ENCODE results near the gene ARSB. TPM values are rescaled to one million over a fixed set of nuclear protein-coding genes. Genes with fewer than 3 reads are reported as not detected.
"Not testable (repeated sequence)": the region's sequence is repeated elsewhere in the genome, so short reads cannot be mapped to it uniquely, and the experiment has no call there.

Gene ARSB
- total RNA-seq, 1 donor from 2014 or later = 28.0 TPM

DNA sequence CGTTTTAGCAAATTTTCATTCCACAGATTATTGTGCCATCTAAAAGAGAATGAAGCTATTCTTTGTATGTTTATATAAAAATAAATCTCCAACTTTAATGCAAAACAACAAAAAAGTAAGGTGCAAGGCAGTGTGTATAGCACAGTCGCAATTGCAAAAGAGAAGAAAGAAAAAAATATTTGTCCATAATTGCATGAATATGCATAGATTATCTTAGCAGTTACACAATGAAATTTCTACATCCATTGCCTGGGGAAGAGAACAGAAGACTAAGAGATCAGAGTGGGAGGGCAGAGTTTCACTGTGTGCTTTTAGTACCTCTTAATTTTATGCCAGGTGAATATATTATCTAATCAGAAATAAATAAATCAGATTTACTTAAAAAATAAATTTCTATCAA is 250.2 kb downstream of the ARSB start:
- TF ChIP-seq, protein P1, sequence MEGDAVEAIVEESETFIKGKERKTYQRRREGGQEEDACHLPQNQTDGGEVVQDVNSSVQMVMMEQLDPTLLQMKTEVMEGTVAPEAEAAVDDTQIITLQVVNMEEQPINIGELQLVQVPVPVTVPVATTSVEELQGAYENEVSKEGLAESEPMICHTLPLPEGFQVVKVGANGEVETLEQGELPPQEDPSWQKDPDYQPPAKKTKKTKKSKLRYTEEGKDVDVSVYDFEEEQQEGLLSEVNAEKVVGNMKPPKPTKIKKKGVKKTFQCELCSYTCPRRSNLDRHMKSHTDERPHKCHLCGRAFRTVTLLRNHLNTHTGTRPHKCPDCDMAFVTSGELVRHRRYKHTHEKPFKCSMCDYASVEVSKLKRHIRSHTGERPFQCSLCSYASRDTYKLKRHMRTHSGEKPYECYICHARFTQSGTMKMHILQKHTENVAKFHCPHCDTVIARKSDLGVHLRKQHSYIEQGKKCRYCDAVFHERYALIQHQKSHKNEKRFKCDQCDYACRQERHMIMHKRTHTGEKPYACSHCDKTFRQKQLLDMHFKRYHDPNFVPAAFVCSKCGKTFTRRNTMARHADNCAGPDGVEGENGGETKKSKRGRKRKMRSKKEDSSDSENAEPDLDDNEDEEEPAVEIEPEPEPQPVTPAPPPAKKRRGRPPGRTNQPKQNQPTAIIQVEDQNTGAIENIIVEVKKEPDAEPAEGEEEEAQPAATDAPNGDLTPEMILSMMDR (conservative IDR thresholded peaks at IDR 0.05) = no peak
- peaks cover 4% of the 10 kb centered on the region for H3K9me3 Mint-ChIP-seq
- H3K4me3 Mint-ChIP-seq = no peak overlapping the region
- no peaks in the 10 kb centered on the region for H3K4me1 Mint-ChIP-seq
- no peaks in the 10 kb centered on the region for H3K27me3 Mint-ChIP-seq (ENCODE audit: low read depth)
- no peaks in the 10 kb centered on the region for H3K36me3 Mint-ChIP-seq (ENCODE audit: low read depth)
- H3K27ac Mint-ChIP-seq (ENCODE audit: unreplicated experiment) = no peak overlapping the region
- DNase-seq (ENCODE audit: low read depth, low spot score) = no peak

DNA sequence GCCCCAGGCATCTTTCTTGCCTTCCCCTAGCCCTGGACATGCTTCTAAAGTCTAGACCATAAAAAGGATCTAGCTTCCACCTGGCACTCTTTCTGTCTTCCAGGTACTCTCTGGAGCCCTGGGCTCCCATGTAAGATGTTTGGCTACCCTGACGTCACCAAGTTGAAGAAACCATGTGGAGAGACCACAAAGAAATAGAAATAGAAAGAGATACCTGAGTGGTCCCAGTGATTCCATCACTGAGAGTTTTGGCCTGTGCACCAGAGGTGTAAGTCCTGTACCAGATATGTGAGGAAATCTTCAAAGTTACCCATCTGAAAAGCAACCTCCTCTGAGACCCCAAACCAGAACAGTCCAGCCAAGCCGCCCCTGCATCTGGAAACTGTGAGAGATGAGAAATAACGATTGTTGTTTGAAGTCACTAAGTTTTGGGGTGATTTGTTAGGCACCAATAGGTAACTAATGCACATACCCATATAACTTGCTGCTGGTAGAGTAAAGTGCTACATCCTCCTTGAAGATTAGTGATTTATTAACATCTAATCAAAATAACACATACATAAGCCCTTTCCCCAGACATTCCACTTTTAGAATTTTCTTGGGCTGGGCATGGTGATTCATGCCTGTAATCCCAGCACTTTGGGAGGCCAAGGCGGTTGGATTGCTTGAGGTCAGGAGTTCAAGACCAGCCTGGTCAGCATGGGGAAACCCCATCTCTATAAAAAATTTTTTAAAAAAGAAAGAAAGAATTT is 250.8 kb downstream of the ARSB start:
- H3K36me3 Mint-ChIP-seq (ENCODE audit: low read depth) = no peaks in the 10 kb centered on the region
- no peak overlapping the region for H3K27ac Mint-ChIP-seq (ENCODE audit: unreplicated experiment)
- TF ChIP-seq, protein P1 (conservative IDR thresholded peaks at IDR 0.05) = no peak
- H3K27me3 Mint-ChIP-seq (ENCODE audit: low read depth) = no peaks in the 10 kb centered on the region
- peaks cover 4% of the 10 kb centered on the region for H3K9me3 Mint-ChIP-seq
- no peak overlapping the region for H3K4me3 Mint-ChIP-seq
- H3K4me1 Mint-ChIP-seq = no peaks in the 10 kb centered on the region
- no peak for DNase-seq (ENCODE audit: low read depth, low spot score)

DNA sequence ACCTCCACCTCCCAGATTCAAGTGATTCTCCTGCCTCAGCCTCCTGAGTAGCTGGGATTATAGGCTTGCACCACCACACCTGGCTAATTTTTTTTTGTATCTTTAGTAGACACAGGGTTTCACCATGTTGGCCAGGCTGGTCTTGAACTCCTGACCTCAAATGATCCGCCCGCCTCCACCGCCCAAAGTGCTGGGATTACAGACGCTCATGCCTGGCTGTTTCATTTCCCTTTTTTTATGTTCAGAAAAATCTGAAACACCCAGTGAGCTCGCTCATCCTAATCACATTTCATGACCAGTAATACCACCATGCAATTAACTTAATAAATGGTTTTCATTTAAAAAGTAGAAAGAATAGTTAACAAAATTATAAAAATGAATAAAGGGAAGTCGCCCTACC is 252.4 kb downstream of the ARSB start:
- not testable (repeated sequence) for H3K27ac Mint-ChIP-seq (ENCODE audit: unreplicated experiment)

DNA sequence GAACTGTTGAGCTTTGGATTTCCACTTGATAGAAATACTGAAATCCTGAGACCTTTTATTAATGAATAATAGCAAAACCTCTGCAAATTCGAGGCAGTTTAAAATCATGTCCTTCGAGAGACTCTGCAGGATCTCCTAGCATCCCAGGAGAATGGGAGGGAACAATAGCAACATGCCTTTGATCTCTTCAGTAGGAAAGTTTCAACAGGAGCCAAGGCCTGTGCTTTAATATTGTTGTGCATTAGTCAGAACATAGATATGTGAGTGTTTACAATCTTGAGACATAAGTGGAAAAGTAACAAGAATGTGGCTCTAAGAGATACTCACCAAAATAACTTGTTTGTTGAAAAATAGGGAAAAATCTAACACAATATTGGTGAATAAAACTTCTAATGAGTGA is 253.2 kb downstream of the ARSB start:
- H3K4me1 Mint-ChIP-seq = no peaks in the 10 kb centered on the region
- no peak overlapping the region for H3K4me3 Mint-ChIP-seq
- TF ChIP-seq, protein P1 (conservative IDR thresholded peaks at IDR 0.05) = no peak
- H3K9me3 Mint-ChIP-seq = peaks cover 4% of the 10 kb centered on the region
- no peak for DNase-seq (ENCODE audit: low read depth, low spot score)
- no peaks in the 10 kb centered on the region for H3K36me3 Mint-ChIP-seq (ENCODE audit: low read depth)
- H3K27ac Mint-ChIP-seq (ENCODE audit: unreplicated experiment) = no peak overlapping the region
- no peaks in the 10 kb centered on the region for H3K27me3 Mint-ChIP-seq (ENCODE audit: low read depth)

More for the DNA sequence above, 252.4 kb downstream of the ARSB start:
- not testable (repeated sequence) for H3K27me3 Mint-ChIP-seq (ENCODE audit: low read depth); H3K4me1 Mint-ChIP-seq; H3K4me3 Mint-ChIP-seq; H3K9me3 Mint-ChIP-seq; DNase-seq (ENCODE audit: low read depth, low spot score); H3K36me3 Mint-ChIP-seq (ENCODE audit: low read depth)

DNA sequence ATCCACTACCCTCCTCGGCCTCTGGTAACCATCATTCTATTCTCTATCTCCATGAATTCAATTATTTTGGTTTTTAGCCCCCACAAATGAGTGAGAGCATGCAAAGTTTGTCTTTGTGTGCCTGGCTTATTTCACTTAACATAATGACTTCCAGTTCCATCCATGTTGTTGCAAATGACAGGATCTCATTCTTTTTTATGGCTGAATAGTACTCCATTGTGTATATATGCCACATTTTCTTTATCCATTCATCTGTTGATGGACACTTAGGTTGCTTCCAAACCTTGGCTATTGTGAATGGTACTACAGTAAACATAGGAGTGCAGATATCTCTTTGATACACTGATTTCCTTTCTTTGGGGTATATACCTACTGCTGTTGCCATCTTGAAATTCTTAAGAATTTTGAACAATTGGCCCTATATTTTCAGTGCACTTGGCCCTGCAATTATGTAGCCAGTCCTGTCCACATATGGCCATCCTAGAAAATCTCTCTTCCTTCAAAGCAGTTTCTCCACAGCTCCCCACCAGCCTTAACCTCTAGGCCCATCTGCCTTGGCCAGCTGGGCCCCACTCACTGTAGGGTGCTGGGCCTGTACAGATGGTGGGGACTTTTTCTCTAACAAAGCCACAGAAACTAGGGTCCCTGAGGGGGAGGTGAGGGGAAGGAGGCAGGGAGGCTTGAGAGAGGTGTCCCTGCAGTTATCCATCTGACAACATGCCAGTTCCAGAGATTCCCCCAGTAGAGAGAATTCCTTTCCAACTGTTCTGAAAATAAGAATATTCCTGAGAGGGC is 254.6 kb downstream of the ARSB start:
- TF ChIP-seq, protein P1 (conservative IDR thresholded peaks at IDR 0.05) = no peak
- no peak overlapping the region for H3K4me3 Mint-ChIP-seq
- H3K27me3 Mint-ChIP-seq (ENCODE audit: low read depth) = no peaks in the 10 kb centered on the region
- H3K36me3 Mint-ChIP-seq (ENCODE audit: low read depth) = no peaks in the 10 kb centered on the region
- H3K4me1 Mint-ChIP-seq = no peaks in the 10 kb centered on the region
- H3K27ac Mint-ChIP-seq (ENCODE audit: unreplicated experiment) = peak overlapping the region; percentile 7
- no peak for DNase-seq (ENCODE audit: low read depth, low spot score)
- peaks cover 2% of the 10 kb centered on the region for H3K9me3 Mint-ChIP-seq

Measured in neural crest cell (in vitro differentiated cells).